ENCODE data around the gene AMPH.

- TF ChIP-seq CTCF (IDR thresholded peaks at IDR 0.05), result no peak
- no peak for TF ChIP-seq EP300 (IDR thresholded peaks at IDR 0.05)
- TF ChIP-seq POLR2A (IDR thresholded peaks at IDR 0.05), result no peak
These were observed 237.3 kb downstream of the AMPH start for GRCh38 chr7:38393874-38394273.

Measured in tibial nerve (tissue), 4 donors.